ENCODE data around the gene CUX1.
"Not testable (repeated sequence)": the region's sequence is repeated elsewhere in the genome, so short reads cannot be mapped to it uniquely, and the experiment has no call there.

Gene CUX1

GRCh38 chr7:102036958-102037357 is 219.5 kb downstream of the CUX1 start:
- no peak overlapping the region for H3K4me3 ChIP-seq (replicated peaks in 1 of 2; ENCODE audit: low read depth in 2 of 2, low read length in 2 of 2)
- no peak for DNase-seq (ENCODE audit: low read depth in 2 of 2)
- no peak for TF ChIP-seq CTCF (IDR thresholded peaks at IDR 0.05; ENCODE audit: low read depth, low read length)

GRCh38 chr7:102039706-102040105 is 222.3 kb downstream of the CUX1 start:
- DNase-seq (ENCODE audit: low read depth in 2 of 2): no peak
- TF ChIP-seq CTCF (IDR thresholded peaks at IDR 0.05; ENCODE audit: low read depth, low read length): no peak

GRCh38 chr7:102040569-102040968 is 223.1 kb downstream of the CUX1 start:
- H3K4me3 ChIP-seq (replicated peaks in 1 of 2; ENCODE audit: low read depth in 2 of 2, low read length in 2 of 2): no peak overlapping the region
- DNase-seq (ENCODE audit: low read depth in 2 of 2): no peak
- TF ChIP-seq CTCF (IDR thresholded peaks at IDR 0.05; ENCODE audit: low read depth, low read length): no peak

More at GRCh38 chr7:102039706-102040105, 222.3 kb downstream of the CUX1 start:
- no peak overlapping the region for H3K4me3 ChIP-seq (replicated peaks in 1 of 2; ENCODE audit: low read depth in 2 of 2, low read length in 2 of 2)

GRCh38 chr7:102042016-102042656 is 224.7 kb downstream of the CUX1 start:
- TF ChIP-seq CTCF (IDR thresholded peaks at IDR 0.05; ENCODE audit: low read depth, low read length): no peak
- H3K4me3 ChIP-seq (replicated peaks in 1 of 2; ENCODE audit: low read depth in 2 of 2, low read length in 2 of 2): no peak overlapping the region
- peak; percentile 51 to 79 for DNase-seq (ENCODE audit: low read depth in 2 of 2)

DNA sequence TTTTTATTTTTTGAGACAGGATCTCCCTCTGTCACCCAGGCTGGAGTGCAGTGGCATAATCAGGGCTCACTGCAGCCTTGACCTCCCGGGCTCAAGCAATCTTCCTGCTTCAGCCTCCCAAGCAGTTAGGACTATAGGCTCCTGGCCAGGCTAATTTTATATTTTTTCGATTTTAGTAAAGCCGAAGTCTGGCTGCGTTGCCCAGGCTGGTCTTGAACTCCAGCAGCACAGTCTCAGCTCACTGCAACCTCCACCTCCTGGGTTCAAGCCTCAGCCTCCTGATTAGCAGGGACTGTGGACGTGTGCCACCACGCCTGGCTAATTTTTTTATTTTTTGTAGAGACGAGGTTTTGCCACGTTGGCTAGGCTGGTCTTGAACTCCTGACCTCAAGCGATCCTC is 225.4 kb downstream of the CUX1 start:
- not testable (repeated sequence) for DNase-seq (ENCODE audit: low read depth in 2 of 2); H3K4me3 ChIP-seq (replicated peaks in 1 of 2; ENCODE audit: low read depth in 2 of 2, low read length in 2 of 2)

GRCh38 chr7:102044641-102044983 is 227.2 kb downstream of the CUX1 start:
- no peak overlapping the region for H3K4me3 ChIP-seq (replicated peaks in 1 of 2; ENCODE audit: low read depth in 2 of 2, low read length in 2 of 2)
- no peak for TF ChIP-seq CTCF (IDR thresholded peaks at IDR 0.05; ENCODE audit: low read depth, low read length)
- DNase-seq (ENCODE audit: low read depth in 2 of 2): no peak

GRCh38 chr7:102044984-102045673 is 227.7 kb downstream of the CUX1 start:
- no peak for TF ChIP-seq CTCF (IDR thresholded peaks at IDR 0.05; ENCODE audit: low read depth, low read length)
- DNase-seq (ENCODE audit: low read depth in 2 of 2): peak; percentile 71 to 90
- peak overlapping the region in 1 of 2 donors; percentile 4 for H3K4me3 ChIP-seq (replicated peaks in 1 of 2; ENCODE audit: low read depth in 2 of 2, low read length in 2 of 2)

All from cardiac fibroblast (primary cell).